H1 (cell line): Measurements from ENCODE around the gene TMEM272. TPM values are rescaled to one million over a fixed set of nuclear protein-coding genes. Genes with fewer than 3 reads are reported as not detected.

Source experiments
- ATF2 ChIP-seq: IDR thresholded peaks from 2 replicates; pipeline ENCODE4 v1.6.1; 2012; ENCODE audit warnings: low read length, inconsistent platforms
- polyA plus RNA-seq, 7 experiments: library from polyadenylated mRNA; depleted of rRNA in 3 of 7; stranded (reverse) in 5 of 7; unstranded in 2 of 7; fragments of >200 nt in 5 of 7; fragments of 200-250 nt in 2 of 7; gene quantifications; 1 replicate in 5 of 7; 2 replicates in 1 of 7; 4 replicates in 1 of 7; pipeline versions ENCODE4 v1.2.1 to v1.2.3, GENCODE V29; 2011 to 2013; ENCODE audit warnings: missing spikeins in 2 of 7, mixed read lengths in 2 of 7
- total RNA-seq: library from RNA; stranded (reverse); fragmentation: NEBNext Ultra II Directional; extraction: Animal tissue kit (Norgen Biotek cat#: 25700); gene quantifications from 2 replicates; pipeline ENCODE4 v1.2.1, GENCODE V29; 2021

The TMEM272 gene
- total and polyA plus RNA-seq, 2 of the 8 experiments (the other 6 are each of a cell fraction or from before 2014, with no cell fraction given) = 0.05 TPM; not detected in 1

- TF ChIP-seq ATF2 = peak; percentile 46; the same call in 1 of the 2 replicates
- TF ChIP-seq, all 59 proteins: peak for 19
Observed at GRCh38 chr13:51803422-51804294, 41.3 kb downstream of the TMEM272 start, which contains the start of gene DHRS12 (continued).
